Measurements from ENCODE around the gene VPS9D1.
A peak's percentile ranks its signal among the peaks of the same experiment; 100 is the strongest.

Gene VPS9D1

DNA sequence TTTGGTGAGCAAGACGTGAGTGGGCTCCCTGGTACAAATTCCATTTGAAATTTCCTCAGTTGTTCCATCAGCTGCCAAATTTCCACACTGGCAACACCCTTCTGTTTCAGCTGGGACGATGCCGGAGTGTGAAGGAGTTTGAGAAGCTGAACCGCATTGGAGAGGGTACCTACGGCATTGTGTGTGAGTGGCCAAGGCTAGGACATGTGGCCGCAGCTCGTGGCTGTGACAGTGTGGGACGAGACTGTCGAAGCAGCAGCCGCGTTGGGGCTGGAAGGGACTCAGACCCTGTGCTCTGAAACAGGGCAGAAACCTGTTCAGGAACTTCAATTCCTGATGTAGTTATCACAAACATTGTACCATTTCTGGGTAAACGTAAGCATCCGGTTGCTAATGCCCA is 31.6 kb downstream of the VPS9D1 start:
- Histone ChIP-seq H3K27ac (no peak overlapping the region), H3K27me3 (ENCODE audit: insufficient read depth, low read depth, severe bottlenecking) (no peaks in the 10 kb centered on the region), H3K9me3 (ENCODE audit: severe bottlenecking) (no peaks in the 10 kb centered on the region), H3K4me3 (ENCODE audit: low read depth, low read length) (no peak overlapping the region), H3K36me3 (peaks cover 8% of the 10 kb centered on the region; the same call in 1 of the 2 replicates)
- TF ChIP-seq, protein P1, sequence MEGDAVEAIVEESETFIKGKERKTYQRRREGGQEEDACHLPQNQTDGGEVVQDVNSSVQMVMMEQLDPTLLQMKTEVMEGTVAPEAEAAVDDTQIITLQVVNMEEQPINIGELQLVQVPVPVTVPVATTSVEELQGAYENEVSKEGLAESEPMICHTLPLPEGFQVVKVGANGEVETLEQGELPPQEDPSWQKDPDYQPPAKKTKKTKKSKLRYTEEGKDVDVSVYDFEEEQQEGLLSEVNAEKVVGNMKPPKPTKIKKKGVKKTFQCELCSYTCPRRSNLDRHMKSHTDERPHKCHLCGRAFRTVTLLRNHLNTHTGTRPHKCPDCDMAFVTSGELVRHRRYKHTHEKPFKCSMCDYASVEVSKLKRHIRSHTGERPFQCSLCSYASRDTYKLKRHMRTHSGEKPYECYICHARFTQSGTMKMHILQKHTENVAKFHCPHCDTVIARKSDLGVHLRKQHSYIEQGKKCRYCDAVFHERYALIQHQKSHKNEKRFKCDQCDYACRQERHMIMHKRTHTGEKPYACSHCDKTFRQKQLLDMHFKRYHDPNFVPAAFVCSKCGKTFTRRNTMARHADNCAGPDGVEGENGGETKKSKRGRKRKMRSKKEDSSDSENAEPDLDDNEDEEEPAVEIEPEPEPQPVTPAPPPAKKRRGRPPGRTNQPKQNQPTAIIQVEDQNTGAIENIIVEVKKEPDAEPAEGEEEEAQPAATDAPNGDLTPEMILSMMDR (IDR thresholded peaks at IDR 0.05; ENCODE audit: low read depth, low read length), result no peak
- no peak for DNase-seq

DNA sequence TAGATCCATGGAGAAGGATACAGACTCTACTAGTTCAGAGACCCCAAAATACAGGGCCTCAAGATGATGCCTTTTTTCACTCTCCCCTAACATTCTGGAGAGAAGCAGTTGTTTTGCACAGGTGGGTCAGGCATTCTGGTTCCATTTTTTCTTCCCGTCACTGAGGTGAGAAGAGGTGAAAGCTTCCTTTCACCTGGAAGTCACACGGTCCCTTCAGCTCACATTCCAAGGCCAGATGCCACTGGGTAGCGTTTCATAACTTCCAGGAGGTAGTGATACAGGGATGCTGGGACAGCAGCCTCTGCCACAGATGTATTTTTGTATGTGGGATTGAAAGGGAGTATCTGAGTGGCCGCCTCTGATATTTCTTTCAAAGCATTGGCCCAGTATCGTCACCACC is 32.3 kb downstream of the VPS9D1 start:
- H3K36me3 ChIP-seq, result peaks cover 8% of the 10 kb centered on the region; the same call in 1 of the 2 replicates
- no peaks in the 10 kb centered on the region for H3K9me3 ChIP-seq (ENCODE audit: severe bottlenecking)
- no peak for DNase-seq
- TF ChIP-seq, protein P1 (IDR thresholded peaks at IDR 0.05; ENCODE audit: low read depth, low read length), result no peak
- H3K4me3 ChIP-seq (ENCODE audit: low read depth, low read length), result no peak overlapping the region
- H3K27ac ChIP-seq, result no peak overlapping the region
- H3K27me3 ChIP-seq (ENCODE audit: insufficient read depth, low read depth, severe bottlenecking), result no peaks in the 10 kb centered on the region

DNA sequence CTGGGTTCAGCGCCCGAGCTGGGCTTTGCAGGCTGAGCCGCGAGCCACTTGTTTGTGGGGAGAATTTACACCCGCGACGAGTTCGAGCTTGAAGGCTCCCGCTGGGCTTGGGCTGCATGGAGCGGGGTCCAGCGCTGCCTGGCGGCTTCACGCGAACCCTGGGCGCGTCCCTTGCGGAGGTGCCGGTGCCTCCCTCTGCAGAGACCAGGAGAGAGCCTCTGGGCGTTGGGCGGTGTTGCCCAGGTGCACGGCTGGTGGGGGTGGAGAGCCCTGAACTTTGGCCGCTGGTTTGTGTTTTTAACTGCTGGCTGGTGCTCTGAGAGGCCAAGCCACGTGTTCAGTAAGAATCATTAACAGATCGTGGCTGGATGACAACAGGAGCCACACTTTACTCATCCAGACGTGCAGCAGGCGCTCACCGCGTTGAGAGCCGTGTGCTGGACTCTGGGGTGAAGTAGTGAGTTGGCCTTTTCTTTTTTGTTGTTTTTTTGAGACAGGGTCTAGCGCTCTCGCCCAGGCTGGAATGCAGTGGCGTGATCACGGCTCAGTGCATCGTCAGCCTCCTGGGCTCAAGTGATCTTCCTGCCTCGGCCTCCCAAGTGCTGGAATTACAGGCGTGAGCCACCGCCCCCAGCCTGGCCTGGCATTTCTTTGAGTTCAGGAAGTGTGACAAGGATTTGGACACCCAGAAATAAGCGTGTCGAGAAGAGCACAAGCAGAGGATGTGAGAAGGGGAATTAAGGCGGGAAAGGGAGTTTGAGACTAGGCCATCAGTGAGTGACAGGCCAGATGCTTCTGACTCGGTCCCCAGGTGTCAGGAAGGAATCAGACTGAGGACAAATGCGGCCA is 33.4 kb downstream of the VPS9D1 start:
- no peak for DNase-seq
- Histone ChIP-seq H3K27ac (peak overlapping the region; percentile 95), H3K36me3 (peaks cover 8% of the 10 kb centered on the region; the same call in 1 of the 2 replicates)

DNA sequence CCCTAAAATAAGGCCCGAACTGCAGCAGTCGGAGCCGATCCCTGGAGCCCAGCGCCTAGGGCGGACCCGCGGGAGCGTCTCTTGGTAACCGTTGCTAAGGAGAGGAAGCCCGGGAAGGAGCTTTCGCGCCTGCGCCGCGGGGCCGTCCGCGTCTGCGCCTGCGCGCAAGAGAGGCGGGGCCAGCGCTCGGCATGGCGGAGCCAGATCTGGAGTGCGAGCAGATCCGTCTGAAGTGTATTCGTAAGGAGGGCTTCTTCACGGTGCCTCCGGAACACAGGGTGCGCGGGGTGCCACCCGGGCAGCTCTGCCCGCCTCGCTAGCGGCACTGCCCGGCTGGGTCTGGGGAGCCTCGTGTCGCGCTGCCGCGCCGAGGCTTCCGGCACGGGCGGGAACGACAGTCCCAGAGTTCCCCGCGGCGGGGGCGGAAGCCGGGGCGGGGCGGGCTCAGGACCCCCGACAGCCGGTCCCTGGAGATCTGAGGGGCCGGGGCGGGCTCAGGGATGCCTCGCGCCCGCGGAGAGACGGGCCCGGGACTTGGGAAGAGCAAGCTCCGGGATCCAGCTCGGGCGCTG is 34.1 kb downstream of the VPS9D1 start, which contains the start of gene CDK10:
CDK10 (plus strand) TSS at position 170 of the 572 bp plus-strand sequence; CDS start at position 192, 22 bp downstream.
- Histone ChIP-seq H3K36me3 (peaks cover 8% of the 10 kb centered on the region; the same call in 1 of the 2 replicates), H3K4me3 (ENCODE audit: low read depth, low read length) (peak within 1 kb of the TSS; percentile 67), H3K27ac (peak within 1 kb of the TSS; percentile 95), H3K9me3 (ENCODE audit: severe bottlenecking) (no peaks in the 10 kb centered on the region), H3K27me3 (ENCODE audit: insufficient read depth, low read depth, severe bottlenecking) (no peaks in the 10 kb centered on the region)
- TF ChIP-seq, protein P1 (IDR thresholded peaks at IDR 0.05; ENCODE audit: low read depth, low read length), result no peak
- DNase-seq, result peak; percentile 80

More for the DNA sequence above, 33.4 kb downstream of the VPS9D1 start:
- Histone ChIP-seq H3K9me3 (ENCODE audit: severe bottlenecking) (no peaks in the 10 kb centered on the region), H3K27me3 (ENCODE audit: insufficient read depth, low read depth, severe bottlenecking) (no peaks in the 10 kb centered on the region), H3K4me3 (ENCODE audit: low read depth, low read length) (peak overlapping the region; percentile 67)
- TF ChIP-seq, protein P1 (IDR thresholded peaks at IDR 0.05; ENCODE audit: low read depth, low read length), result no peak

DNA sequence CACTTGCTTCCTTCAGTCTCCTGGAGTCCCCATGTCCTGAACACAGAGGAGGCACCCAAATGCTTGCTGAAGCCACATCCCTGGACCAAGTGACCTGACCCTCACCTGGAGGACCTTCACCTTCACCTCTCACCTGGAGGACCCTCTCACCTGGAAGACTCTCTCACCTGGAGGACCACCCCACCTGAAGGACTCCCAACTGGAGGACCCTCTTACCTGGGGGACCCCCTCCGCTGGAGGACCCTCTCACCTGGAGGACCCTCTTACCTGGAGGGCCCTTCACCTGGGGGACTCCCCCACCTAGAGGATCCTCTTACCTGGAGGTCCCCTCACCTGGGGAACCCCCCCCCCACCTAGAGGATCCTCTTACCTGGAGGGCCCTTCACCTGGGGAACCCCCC is 34.8 kb downstream of the VPS9D1 start:
- DNase-seq, result no peak
- H3K4me3 ChIP-seq (ENCODE audit: low read depth, low read length), result no peak overlapping the region
- TF ChIP-seq, protein P1 (IDR thresholded peaks at IDR 0.05; ENCODE audit: low read depth, low read length), result no peak
- H3K36me3 ChIP-seq, result peaks cover 5% of the 10 kb centered on the region; the same call in 1 of the 2 replicates
- H3K27me3 ChIP-seq (ENCODE audit: insufficient read depth, low read depth, severe bottlenecking), result no peaks in the 10 kb centered on the region
- no peaks in the 10 kb centered on the region for H3K9me3 ChIP-seq (ENCODE audit: severe bottlenecking)
- no peak overlapping the region for H3K27ac ChIP-seq

Data from WERI-Rb-1 (cell line).